Astrocyte of the spinal cord (primary cell): ENCODE results near the gene DENND1A.

Experiments
- DNase-seq: peaks from one replicate; pipeline ENCODE4 v3.0.0; 2011; ENCODE audit warnings: low read depth, low spot score
- H3K4me3 ChIP-seq: 2 replicates; pipeline ENCODE4 v1.5.1; 2011; ENCODE audit warnings: low read depth, mild to moderate bottlenecking, low read length, moderate library complexity
- CTCF ChIP-seq: IDR thresholded peaks from 2 replicates; pipeline ENCODE4 v1.5.1; 2012; ENCODE audit warnings: low read depth, mild to moderate bottlenecking, low read length, inconsistent platforms
- in situ Hi-C: cut with HindIII; loops from 2 replicates; pipeline ENCODE4 v1.10.0; 2017; ENCODE audit warnings: low sequenced_read_pairs

DENND1A gene

GRCh38 chr9:123420592-123421111 lies 509.3 kb downstream of the DENND1A start:
- no peak for DNase-seq
- no peak overlapping the region for H3K4me3 ChIP-seq
- in situ Hi-C loops, result no loop called here
- no peak for TF ChIP-seq CTCF

DNA sequence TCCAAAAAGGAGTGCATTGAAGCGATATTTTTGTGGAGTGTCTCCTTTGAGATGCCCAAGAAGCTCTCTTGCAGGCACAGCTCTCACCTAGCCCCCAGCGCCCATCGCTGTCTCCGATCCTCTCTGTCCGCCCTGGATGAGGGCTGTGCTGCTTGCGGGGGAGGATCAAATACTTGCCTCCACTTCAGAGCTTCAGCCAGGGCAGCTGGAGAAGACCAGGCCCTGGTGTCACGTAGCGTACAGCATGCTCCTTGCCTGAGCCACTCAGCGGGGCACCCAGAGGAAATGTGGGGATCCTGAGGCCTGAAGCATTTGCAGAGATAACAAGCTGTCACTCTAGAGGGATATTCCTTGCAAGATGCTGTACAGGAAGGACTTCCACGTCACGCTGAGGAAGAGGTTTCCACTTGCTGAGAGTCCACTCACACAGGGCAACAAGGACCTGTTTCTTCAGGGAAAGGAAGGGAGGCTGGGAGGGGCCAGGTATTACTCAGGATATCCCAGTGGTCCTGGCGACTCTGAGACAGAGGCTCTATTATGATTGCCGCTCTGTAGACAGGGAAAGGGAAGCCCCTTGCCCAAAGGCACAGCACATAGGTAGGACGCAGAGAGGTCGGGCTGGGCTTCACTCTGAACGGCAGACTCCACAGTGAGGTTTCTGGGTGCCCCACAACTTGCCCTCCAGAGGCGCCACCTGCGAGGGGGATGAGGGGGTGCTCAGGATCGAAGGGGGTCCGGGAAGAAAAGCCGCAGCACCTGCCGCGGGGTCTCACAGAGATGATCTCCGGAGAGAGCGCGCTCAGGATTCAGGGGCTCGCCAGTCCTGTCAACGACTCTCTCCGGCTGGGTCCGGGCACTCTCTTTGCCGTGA lies 510.0 kb downstream of the DENND1A start:
- in situ Hi-C loops, result no loop called here
- TF ChIP-seq CTCF, result no peak
- H3K4me3 ChIP-seq, result no peak overlapping the region
- no peak for DNase-seq

GRCh38 chr9:123419091-123419490 lies 510.8 kb downstream of the DENND1A start:
- in situ Hi-C loops, result no loop called here
- no peak for DNase-seq
- no peak overlapping the region for H3K4me3 ChIP-seq
- no peak for TF ChIP-seq CTCF

DNA sequence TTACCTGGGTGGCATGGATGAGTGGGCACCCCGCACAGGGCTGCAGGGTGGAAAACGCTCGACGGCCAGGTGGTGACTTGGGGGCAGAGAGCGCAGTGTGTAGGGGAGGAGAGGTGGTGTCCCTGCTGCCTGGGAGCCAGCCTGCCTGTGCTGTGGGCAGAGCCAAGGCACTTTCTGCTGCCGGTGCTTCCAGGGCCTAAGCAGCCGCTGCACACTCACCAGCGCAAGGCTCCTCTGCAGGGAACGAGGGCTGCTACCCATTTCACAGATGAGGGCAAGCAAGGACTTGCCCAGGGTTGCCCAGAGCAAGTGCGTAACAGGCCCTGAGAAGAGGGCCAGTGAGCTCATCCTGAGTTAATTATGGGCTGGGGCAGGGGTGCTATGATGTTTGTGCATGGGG lies 511.4 kb downstream of the DENND1A start:
- DNase-seq, result no peak
- in situ Hi-C loops, result no loop called here

DNA sequence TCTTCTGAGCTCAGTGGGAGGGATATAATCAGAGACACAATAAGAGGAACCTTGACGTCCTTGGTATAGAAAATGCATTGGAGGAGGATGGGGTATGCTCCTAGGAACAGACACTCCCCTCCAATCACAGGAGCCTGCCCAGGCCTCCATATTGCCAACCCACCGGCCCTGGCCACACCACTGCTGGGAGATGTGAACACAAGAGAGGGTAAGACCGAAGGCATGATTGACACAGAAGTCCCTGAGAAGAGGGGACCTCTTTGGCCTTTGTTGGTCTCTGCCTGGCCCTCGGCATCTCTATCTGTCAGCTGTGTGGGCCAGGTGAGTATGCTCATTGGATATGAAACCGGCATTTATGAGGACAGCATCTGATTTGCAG lies 511.9 kb downstream of the DENND1A start:
- in situ Hi-C loops, result no loop called here
- no peak overlapping the region for H3K4me3 ChIP-seq
- TF ChIP-seq CTCF, result no peak
- DNase-seq, result no peak

More for the DNA sequence above, 511.4 kb downstream of the DENND1A start:
- TF ChIP-seq CTCF, result no peak
- no peak overlapping the region for H3K4me3 ChIP-seq

DNA sequence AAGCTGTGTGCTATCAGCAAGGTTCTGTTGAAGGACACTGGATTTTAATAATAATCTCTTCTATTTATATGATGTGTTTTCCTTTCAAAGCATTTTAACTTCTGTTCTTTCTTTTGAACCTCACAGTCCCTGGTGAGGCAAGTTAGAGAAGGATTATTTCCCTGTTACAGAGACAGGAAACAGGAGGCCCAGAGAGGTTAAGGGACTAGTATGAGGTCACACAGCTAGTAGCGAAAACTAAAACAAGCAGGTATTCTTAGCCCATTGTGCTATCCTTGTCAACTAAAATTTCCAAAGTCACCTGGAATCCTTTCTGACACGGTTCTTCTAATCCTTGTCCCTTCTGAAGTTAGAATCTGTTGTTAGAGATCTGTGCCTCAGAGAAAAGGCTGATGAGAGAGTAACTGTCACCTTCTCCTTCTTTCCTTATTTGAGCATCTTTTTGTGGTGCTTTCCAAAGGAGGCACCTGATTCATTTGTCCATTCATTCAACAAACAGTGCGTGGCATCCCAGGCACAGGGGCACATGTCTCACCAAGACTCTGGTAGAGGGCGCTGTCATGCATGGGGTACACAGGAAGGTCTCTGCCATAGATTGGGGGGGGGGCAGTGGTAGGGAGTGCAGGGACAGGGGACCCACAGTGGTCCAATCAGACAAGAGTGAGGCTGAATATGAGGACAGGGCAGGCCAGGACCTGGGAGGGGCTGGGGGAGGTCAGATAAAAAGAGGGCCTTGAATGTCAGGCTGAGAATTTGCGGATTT lies 512.5 kb downstream of the DENND1A start:
- DNase-seq, result no peak
- no peak for TF ChIP-seq CTCF
- in situ Hi-C loops, result no loop called here
- no peak overlapping the region for H3K4me3 ChIP-seq
